NB4 (cell line): ENCODE data around the gene DGCR6L.
"Not testable (repeated sequence)": the region's sequence is repeated elsewhere in the genome, so short reads cannot be mapped to it uniquely, and the experiment has no call there.

Experiments
- MAX ChIP-seq: IDR thresholded peaks from 2 replicates; pipeline ENCODE4 v1.6.1; 2011; ENCODE audit warnings: low read depth, low read length
- MYC ChIP-seq: IDR thresholded peaks from 2 replicates; pipeline ENCODE4 v1.6.1; 2011; ENCODE audit warnings: low read depth, low read length
- POLR2A ChIP-seq: IDR thresholded peaks from 2 replicates; pipeline ENCODE4 v1.6.1; 2011; ENCODE audit warnings: mild to moderate bottlenecking; ENCODE audit not compliant: insufficient read length; ENCODE audit errors: extremely low read depth
- TF ChIP-seq, protein P1 (sequence below): IDR thresholded peaks from one replicate; pipeline ENCODE4 v1.5.1; 2012; ENCODE audit warnings: low read depth, low read length

DNA sequence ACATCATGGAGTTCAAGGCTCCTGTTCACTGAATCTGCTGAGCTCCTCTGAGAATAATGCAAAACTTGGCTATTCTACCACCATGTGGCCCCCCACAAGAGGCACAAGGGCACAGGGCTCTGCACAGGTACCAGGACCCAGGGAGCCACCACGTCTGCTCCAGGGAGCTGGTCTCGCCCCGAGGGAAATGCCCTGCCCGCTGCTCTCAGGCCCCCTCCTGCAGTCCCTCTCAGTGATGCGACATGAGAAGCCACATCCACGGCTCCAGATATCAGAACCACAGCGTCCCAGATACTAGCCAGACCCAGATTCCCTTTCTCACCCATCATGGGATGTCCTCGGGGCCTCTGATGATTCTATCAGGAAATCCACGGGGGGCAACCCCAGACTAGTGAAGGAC is 47.0 kb upstream of the DGCR6L start:
- TF ChIP-seq, protein P1, sequence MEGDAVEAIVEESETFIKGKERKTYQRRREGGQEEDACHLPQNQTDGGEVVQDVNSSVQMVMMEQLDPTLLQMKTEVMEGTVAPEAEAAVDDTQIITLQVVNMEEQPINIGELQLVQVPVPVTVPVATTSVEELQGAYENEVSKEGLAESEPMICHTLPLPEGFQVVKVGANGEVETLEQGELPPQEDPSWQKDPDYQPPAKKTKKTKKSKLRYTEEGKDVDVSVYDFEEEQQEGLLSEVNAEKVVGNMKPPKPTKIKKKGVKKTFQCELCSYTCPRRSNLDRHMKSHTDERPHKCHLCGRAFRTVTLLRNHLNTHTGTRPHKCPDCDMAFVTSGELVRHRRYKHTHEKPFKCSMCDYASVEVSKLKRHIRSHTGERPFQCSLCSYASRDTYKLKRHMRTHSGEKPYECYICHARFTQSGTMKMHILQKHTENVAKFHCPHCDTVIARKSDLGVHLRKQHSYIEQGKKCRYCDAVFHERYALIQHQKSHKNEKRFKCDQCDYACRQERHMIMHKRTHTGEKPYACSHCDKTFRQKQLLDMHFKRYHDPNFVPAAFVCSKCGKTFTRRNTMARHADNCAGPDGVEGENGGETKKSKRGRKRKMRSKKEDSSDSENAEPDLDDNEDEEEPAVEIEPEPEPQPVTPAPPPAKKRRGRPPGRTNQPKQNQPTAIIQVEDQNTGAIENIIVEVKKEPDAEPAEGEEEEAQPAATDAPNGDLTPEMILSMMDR: not testable (repeated sequence)
- TF ChIP-seq POLR2A, MYC, MAX: not testable (repeated sequence)
